ENCODE results near the gene CACNA1C.

DNA sequence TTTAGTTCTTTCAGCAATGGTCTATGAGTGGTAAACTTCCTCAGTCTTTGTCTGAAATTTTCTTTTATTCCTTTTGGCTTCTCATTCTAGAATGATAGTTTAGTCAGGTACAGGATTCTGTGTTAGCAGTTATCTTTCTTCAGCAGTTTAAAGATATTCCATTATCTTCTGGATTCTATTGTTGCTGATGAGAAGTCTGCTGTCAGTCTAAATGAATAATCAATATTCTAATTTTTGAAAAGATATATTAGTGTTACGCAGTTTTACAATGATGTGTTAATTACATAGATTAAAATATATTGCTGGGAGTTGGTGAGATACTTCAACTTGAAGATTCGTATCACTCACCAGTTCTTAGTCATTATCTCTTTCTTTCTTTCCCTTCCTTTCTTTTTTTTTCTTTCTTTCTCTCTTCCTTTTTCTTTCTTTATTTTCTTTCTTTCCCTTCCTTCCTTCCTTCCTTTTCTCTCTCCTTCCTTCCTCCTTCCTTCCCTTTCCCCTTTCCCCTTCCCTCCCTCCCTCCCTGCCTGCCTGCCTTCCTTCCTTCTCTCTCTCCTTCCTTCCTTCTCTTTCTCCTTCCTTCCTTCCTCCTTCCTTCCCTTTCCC lies 17.8 kb downstream of the CACNA1C start:
- TF ChIP-seq, protein P1, sequence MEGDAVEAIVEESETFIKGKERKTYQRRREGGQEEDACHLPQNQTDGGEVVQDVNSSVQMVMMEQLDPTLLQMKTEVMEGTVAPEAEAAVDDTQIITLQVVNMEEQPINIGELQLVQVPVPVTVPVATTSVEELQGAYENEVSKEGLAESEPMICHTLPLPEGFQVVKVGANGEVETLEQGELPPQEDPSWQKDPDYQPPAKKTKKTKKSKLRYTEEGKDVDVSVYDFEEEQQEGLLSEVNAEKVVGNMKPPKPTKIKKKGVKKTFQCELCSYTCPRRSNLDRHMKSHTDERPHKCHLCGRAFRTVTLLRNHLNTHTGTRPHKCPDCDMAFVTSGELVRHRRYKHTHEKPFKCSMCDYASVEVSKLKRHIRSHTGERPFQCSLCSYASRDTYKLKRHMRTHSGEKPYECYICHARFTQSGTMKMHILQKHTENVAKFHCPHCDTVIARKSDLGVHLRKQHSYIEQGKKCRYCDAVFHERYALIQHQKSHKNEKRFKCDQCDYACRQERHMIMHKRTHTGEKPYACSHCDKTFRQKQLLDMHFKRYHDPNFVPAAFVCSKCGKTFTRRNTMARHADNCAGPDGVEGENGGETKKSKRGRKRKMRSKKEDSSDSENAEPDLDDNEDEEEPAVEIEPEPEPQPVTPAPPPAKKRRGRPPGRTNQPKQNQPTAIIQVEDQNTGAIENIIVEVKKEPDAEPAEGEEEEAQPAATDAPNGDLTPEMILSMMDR (conservative IDR thresholded peaks at IDR 0.05 in 1 of 2, IDR thresholded peaks at IDR 0.05 in 1 of 2; ENCODE audit: low read depth in 1 of 2, low read length in 2 of 2): no peak
- TF ChIP-seq EZH2 (IDR thresholded peaks at IDR 0.05; ENCODE audit: low read length, missing control alignments): no peak
